Stimulated activated naive CD8-positive, alpha-beta T cell treated with anti-CD3 and anti-CD28 coated beads, Interleukin-15, Interleukin-2, amounts not matched to agents 100 ng/mL and 50 ng/mL, for 24 hours (primary cell): ENCODE data around the gene MAP2K5.

Source experiments
- H3K27ac Mint-ChIP-seq: one replicate; pipeline ENCODE4 v1.8.0; 2021; ENCODE audit warnings: mild to moderate bottlenecking, mixed read lengths
- H3K27me3 Mint-ChIP-seq: one replicate; pipeline ENCODE4 v1.8.0; 2021; ENCODE audit warnings: mixed read lengths
- H3K36me3 Mint-ChIP-seq: one replicate; pipeline ENCODE4 v1.8.0; 2021; ENCODE audit warnings: low read depth, mixed read lengths
- H3K4me1 Mint-ChIP-seq: one replicate; pipeline ENCODE4 v1.8.0; 2021; ENCODE audit warnings: low read depth, mixed read lengths
- H3K4me3 Mint-ChIP-seq: one replicate; pipeline ENCODE4 v1.8.0; 2021; ENCODE audit warnings: mild to moderate bottlenecking, mixed read lengths
- H3K9me3 Mint-ChIP-seq: one replicate; pipeline ENCODE4 v1.8.0; 2021; ENCODE audit warnings: mixed read lengths

MAP2K5 gene

DNA sequence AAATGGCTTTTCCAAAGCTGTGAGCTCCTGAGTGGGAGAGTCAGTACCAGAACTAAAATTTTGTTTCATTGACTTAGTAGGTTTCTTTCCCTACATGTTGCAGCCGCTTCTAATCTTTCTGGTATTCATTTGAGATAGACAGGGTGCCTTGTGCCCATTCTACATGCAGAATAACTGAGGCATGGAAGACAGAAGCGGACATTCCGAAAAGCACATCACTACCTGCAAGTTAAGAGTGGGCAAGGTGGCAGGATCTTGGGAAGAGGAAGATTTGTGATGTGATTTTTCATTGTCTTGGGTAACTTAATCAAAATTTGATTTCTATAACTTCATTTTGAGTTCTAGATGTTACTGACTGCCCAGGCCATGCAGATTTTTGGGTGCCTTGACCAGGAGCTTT is 2.0 kb downstream of the MAP2K5 start:
- Mint-ChIP-seq H3K4me1 (peaks cover 57% of the 10 kb centered on the region), H3K4me3 (peak overlapping the region; percentile 99)

DNA sequence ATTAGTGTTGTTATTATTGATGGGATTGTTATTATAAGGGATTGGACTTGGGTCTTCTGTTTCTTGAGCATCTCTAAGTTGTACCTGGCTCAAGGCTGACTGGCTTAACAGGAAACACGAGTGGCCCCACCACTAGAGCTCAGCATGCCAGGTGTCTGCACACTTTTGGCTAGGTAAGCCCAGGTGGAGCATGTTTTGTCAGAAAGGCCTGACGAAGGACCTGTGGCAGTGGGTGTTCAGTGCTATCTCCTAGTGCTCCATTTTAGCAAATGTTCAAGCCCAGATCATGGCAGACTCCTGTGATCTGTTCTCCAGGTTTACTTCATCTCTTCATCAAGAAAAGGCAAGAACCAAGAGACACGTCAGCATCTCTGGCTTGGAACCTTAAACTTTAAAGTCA is 3.4 kb downstream of the MAP2K5 start:
- Mint-ChIP-seq H3K9me3 (no peaks in the 10 kb centered on the region), H3K27ac (no peak overlapping the region), H3K36me3 (peaks cover 11% of the 10 kb centered on the region), H3K4me3 (no peak overlapping the region), H3K4me1 (peaks cover 48% of the 10 kb centered on the region), H3K27me3 (no peaks in the 10 kb centered on the region)

More for the DNA sequence above, 2.0 kb downstream of the MAP2K5 start:
- H3K36me3 Mint-ChIP-seq, result peaks cover 6% of the 10 kb centered on the region
- no peaks in the 10 kb centered on the region for H3K9me3 Mint-ChIP-seq
- no peaks in the 10 kb centered on the region for H3K27me3 Mint-ChIP-seq
- peak overlapping the region; percentile 32 for H3K27ac Mint-ChIP-seq

DNA sequence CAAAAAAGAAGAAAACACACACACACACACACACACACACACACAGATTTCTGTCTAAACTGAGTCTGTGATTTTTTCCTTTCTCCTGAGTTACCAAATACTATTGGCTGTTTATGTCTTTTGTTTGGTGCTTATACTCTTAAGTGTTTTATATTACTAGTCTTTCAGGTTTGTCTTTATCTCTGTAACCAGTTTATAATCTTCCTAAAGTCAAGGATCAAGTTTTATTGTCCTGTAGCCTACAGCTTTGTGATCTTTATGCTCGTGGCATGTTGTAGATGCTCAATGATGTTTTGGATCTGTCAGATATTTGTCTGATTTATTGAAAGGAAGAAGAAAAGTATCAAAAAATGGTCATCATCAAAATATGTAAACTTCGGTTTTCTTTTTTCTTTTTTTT is 4.6 kb downstream of the MAP2K5 start:
- H3K4me3 Mint-ChIP-seq, result no peak overlapping the region
- no peaks in the 10 kb centered on the region for H3K9me3 Mint-ChIP-seq
- H3K27ac Mint-ChIP-seq, result no peak overlapping the region
- H3K36me3 Mint-ChIP-seq, result peaks cover 15% of the 10 kb centered on the region
- H3K4me1 Mint-ChIP-seq, result peaks cover 42% of the 10 kb centered on the region
- H3K27me3 Mint-ChIP-seq, result no peaks in the 10 kb centered on the region

DNA sequence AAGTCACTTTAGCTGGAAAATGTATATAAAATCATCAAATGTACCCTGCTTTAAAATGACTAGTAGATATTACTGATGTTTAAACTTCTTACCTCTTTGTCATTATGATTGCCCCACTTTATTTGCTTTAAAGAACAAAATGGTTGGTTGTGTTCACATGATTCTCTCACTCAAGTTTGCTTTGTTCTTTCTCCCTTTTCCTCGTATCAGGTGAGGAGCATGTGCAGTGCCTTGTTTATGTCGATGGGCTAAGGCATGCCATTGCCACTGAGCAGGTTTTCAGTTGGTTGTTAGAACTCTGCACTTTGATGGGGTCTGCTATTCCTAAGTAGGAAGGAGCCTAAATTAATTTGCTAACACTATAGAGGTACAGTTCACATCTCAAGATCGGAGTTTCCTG is 5.3 kb downstream of the MAP2K5 start:
- peaks cover 42% of the 10 kb centered on the region for H3K4me1 Mint-ChIP-seq
- H3K9me3 Mint-ChIP-seq, result no peaks in the 10 kb centered on the region
- H3K36me3 Mint-ChIP-seq, result peaks cover 15% of the 10 kb centered on the region
- no peaks in the 10 kb centered on the region for H3K27me3 Mint-ChIP-seq
- no peak overlapping the region for H3K4me3 Mint-ChIP-seq
- H3K27ac Mint-ChIP-seq, result no peak overlapping the region

DNA sequence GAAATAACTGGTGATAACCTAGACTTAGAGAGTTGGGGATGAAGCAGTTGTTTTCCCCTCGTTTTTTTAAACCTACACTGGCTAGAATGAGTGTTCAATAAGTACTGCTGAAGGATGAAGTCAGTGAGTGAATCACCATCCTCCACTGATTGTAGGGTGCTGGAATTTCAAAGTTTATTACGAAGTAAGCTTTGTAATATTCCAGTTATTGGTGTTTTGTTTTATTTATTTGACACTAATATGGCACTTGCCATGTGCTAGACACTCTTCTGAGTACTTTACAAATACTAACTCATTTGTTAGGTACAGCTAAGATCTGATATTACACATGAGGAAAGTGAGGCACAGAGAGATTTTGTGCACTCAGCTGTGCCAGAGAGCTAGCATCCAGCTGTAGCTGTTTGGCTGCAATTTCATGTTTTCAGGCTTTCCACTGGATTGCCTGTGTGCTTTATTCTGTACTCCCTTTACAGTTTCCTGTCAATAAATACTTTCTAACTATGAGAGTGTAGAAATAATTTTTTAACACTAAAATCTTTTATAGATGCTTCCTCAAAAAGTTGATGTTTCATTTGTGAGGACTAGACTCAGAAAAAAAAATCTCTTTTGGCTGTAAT is 5.8 kb downstream of the MAP2K5 start:
- Mint-ChIP-seq H3K27me3 (no peaks in the 10 kb centered on the region), H3K4me1 (peaks cover 41% of the 10 kb centered on the region), H3K9me3 (no peaks in the 10 kb centered on the region), H3K36me3 (peaks cover 20% of the 10 kb centered on the region), H3K27ac (no peak overlapping the region), H3K4me3 (no peak overlapping the region)

DNA sequence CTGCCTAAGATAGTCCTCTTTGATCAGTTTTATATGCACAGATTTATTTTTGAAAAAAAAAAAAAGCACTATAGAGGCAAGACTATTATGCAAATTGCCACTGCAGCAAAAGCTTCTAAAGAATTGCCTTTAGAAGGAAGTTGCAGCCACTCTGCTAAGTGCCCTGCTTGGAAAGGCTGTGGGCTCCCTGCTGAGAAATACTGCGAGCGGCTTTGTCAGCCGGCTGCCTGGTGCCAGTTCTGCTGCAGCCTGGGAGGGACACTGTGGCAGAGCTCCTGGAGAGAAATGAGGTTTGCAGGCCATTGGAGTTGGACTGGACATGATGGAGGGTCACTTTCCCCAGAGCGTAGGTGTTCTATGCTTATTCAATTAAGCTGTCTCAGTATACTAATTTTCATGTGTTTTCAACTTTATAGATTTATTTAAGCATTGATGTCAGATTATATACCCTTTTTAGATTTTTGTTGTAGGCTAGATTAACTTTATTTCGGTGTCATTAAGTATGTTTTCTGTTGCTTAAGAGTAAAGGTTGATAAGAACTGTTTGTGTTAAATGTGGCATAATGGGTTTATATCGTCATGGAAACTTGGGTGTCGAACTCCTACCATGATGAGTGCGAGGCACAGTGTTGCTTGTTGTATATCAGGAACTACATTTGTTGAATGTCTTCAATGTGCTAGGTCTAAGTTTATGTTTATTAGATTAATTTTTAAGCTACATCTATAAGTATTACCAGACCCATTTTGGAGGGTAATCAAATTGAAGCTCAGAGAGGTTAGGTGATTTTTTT is 6.6 kb downstream of the MAP2K5 start:
- no peaks in the 10 kb centered on the region for H3K9me3 Mint-ChIP-seq

DNA sequence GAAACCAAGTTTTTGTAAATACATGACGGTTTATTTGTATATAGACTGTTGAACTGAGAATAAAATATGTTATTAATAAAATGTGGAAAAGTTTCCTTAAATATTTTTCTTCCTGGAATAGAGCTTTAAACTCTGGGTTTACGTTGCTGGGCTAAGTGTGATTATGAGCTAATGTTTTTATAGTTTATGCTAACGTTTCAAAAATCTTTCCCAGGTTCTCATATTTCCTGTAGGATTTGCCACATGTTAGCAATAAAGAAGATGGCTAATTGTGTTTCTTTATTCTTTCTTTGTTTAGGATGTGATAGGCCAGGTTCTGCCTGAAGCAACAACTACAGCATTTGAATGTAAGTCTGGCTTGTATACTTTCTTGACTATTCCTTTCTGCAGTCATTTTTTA is 7.2 kb downstream of the MAP2K5 start:
- Mint-ChIP-seq H3K36me3 (peaks cover 21% of the 10 kb centered on the region), H3K4me3 (no peak overlapping the region), H3K4me1 (peaks cover 28% of the 10 kb centered on the region), H3K9me3 (no peaks in the 10 kb centered on the region), H3K27ac (no peak overlapping the region), H3K27me3 (no peaks in the 10 kb centered on the region)

More for the DNA sequence above, 6.6 kb downstream of the MAP2K5 start:
- Mint-ChIP-seq H3K27ac (no peak overlapping the region), H3K4me1 (peaks cover 34% of the 10 kb centered on the region), H3K27me3 (no peaks in the 10 kb centered on the region), H3K36me3 (peaks cover 21% of the 10 kb centered on the region), H3K4me3 (no peak overlapping the region)

DNA sequence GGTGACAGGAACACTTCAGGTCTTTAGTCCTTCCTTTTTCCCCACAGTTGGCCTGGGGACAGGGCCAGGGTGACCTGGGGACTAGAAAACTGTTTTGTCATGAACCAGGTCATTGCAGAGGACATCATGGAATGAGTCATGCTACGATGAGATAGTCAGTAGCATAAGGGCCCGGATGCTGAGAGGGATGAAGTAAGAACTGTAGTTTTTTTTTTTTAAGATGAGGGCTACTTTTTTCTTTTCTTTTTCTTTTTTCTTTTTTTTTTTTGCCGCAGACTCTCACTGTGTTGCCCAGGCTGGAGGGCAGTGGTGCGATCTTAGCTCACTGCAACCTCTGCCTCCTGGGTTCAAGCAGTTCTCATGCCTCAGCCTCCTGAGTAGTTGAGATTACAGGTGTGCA is 8.0 kb downstream of the MAP2K5 start:
- Mint-ChIP-seq H3K9me3 (no peaks in the 10 kb centered on the region), H3K4me1 (peaks cover 25% of the 10 kb centered on the region), H3K4me3 (no peak overlapping the region), H3K27me3 (no peaks in the 10 kb centered on the region), H3K36me3 (peaks cover 25% of the 10 kb centered on the region), H3K27ac (no peak overlapping the region)

DNA sequence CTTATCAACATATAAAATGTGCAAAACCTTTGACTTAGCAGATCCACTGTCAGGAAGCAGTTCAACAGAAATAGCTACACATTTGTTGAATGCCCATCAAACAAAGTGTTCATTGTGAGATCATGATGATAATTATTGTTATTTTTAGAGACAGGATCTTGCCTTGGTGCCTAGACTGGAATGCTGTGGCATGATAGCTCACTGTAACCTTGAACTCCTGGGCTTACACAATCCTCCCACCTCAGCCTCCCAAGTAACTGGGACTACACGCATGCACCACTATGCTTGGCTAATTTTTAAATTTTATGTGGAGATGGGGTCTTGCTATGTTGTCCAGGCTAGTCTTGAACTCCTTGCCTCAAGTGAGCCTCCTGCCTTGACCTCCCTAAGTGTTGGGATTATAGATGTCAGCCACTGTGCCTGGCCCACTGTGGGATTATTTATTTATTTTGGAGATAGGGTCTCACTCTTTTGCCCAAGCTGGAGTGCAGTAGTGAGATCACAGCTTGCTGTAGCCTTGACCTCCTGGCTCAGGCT is 8.8 kb downstream of the MAP2K5 start:
- Mint-ChIP-seq H3K9me3 (no peaks in the 10 kb centered on the region), H3K4me3 (no peak overlapping the region), H3K27me3 (no peaks in the 10 kb centered on the region), H3K27ac (no peak overlapping the region), H3K36me3 (peaks cover 29% of the 10 kb centered on the region), H3K4me1 (peaks cover 28% of the 10 kb centered on the region)

DNA sequence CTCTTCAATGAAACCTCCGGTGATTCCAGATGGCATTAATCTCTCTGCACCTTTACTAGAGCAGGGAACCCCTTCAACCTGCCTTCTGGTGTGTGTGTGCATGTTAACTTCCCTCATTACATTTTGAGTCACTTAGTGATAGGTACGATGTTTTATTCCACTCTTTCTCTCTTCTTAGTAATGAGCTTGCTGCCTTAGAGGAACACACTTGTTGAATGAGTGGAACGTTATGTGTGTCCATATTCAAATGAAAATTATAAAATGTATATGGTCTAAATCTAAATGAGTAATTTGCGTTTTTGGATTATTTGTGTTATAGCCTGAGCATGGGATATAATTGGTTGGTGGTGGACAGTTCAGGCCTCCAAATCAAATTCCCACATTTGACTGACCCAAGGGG is 12.1 kb downstream of the MAP2K5 start:
- no peak overlapping the region for H3K27ac Mint-ChIP-seq
- no peak overlapping the region for H3K4me3 Mint-ChIP-seq
- no peaks in the 10 kb centered on the region for H3K9me3 Mint-ChIP-seq
- no peaks in the 10 kb centered on the region for H3K27me3 Mint-ChIP-seq
- H3K36me3 Mint-ChIP-seq, result peaks cover 53% of the 10 kb centered on the region
- H3K4me1 Mint-ChIP-seq, result peaks cover 14% of the 10 kb centered on the region

DNA sequence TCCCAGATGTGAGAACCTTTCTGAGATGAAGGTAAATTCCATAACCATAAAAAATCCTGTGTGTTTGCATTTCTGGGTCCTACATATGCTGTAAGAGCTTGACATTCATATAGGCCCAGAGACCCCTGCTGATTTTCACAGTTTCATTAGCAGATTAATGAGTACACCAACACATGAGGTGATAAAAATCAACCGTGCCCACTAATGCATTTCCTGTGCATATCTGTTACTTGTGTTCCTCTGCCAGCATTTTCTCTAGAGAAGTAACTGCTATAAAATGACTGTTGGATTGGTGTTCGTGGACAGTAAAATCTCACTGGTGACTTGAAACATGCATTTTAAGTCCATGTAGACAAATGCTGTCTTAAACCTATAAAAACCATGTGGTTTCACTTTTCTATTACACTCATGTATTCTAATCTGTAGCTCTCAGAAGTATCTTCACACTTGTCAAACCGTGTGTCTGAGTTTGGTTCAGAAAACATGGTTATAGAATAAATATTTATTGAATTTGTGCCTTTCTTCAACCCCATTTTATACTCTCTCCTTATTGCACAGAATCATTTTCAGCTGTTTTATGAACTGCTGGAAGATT is 14.6 kb downstream of the MAP2K5 start:
- Mint-ChIP-seq H3K4me1 (peaks cover 14% of the 10 kb centered on the region), H3K27me3 (no peaks in the 10 kb centered on the region), H3K9me3 (no peaks in the 10 kb centered on the region), H3K36me3 (peaks cover 50% of the 10 kb centered on the region), H3K27ac (no peak overlapping the region), H3K4me3 (no peak overlapping the region)

DNA sequence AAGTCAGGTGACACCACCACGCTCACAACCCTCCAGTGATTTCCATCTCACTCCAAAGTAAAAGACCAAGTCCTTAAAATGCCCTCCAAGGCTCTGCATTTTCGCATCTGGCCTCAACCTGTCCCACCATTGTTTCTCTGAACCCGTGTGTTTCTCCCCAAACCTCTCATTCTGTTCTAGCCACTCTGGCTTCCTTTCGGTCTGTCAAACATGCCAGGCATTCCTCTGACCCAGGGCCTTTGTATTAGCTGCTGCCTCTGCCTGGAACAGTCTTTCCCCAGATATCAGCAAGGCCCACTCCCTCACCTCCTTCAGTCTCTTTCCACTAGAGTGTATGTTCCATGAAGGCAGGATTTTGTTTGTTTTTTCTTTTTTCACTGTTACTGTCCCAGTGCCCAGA is 16.0 kb downstream of the MAP2K5 start:
- Mint-ChIP-seq H3K9me3 (no peaks in the 10 kb centered on the region), H3K27me3 (no peaks in the 10 kb centered on the region), H3K36me3 (peaks cover 50% of the 10 kb centered on the region), H3K4me3 (no peak overlapping the region), H3K4me1 (peaks cover 14% of the 10 kb centered on the region), H3K27ac (no peak overlapping the region)

DNA sequence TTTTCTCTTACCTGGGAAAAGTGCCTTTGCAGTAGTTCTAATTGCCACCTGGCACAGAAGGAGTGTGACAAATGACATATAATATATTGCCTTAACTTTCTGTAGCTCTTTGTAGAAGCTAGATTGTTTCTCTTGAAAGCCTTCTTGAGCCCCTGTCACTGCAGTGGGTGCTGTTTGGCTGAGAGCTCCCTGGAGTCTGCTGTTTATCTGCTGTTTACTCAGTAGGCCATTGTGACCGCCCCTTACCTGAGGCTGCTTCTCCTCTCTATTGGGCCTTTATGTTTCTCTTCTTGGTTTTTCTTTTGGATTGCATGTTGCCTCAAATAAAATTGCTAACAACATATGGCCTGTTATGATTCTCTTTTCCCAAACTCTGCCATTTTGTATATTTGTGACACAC is 16.7 kb downstream of the MAP2K5 start:
- no peak overlapping the region for H3K27ac Mint-ChIP-seq
- H3K4me3 Mint-ChIP-seq, result no peak overlapping the region
- H3K36me3 Mint-ChIP-seq, result peaks cover 55% of the 10 kb centered on the region
- H3K9me3 Mint-ChIP-seq, result no peaks in the 10 kb centered on the region
- peaks cover 15% of the 10 kb centered on the region for H3K4me1 Mint-ChIP-seq
- H3K27me3 Mint-ChIP-seq, result no peaks in the 10 kb centered on the region

DNA sequence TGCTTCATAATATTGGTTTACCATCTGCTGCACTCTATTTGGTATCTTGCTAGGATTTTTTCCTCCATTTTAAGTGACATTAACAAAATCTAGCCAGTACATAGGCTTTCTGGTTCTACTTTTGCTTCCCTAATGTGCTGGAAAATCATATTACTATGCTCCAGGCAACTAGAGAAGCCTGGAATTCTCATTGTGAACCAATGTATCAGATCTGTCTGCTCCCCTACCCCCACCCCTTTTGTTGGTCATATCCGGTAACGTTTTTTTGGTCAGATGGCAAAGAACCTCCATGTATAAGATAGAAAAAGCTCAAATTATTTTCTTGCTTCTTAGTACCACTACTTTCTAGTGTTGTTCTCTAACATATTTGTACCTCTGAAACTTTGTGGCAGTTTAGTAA is 17.1 kb downstream of the MAP2K5 start:
- no peaks in the 10 kb centered on the region for H3K27me3 Mint-ChIP-seq

DNA sequence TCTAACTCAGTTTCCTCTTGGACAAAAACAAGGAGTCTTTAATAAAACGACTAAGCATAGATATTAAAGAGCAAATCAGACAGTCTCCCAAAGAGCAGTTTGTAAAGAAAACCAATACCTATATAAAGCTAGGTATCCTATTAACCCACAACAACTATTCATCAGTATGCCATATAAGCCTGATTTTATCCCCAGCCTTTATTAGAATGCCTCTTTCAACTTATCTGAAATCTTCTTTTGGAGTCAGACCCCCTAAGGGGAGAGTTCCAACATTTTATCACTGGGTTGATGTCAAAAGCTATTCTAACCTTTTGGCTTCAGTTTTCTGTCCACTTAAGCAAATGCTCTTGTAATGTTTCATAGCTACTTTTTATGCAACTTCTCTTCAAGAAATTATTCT is 17.8 kb downstream of the MAP2K5 start:
- Mint-ChIP-seq H3K36me3 (peaks cover 59% of the 10 kb centered on the region), H3K27ac (no peak overlapping the region), H3K9me3 (no peaks in the 10 kb centered on the region), H3K4me3 (no peak overlapping the region), H3K4me1 (peaks cover 21% of the 10 kb centered on the region), H3K27me3 (no peaks in the 10 kb centered on the region)

More for the DNA sequence above, 17.1 kb downstream of the MAP2K5 start:
- no peak overlapping the region for H3K27ac Mint-ChIP-seq
- H3K36me3 Mint-ChIP-seq, result peaks cover 59% of the 10 kb centered on the region
- peaks cover 19% of the 10 kb centered on the region for H3K4me1 Mint-ChIP-seq
- no peak overlapping the region for H3K4me3 Mint-ChIP-seq
- no peaks in the 10 kb centered on the region for H3K9me3 Mint-ChIP-seq
